ENCODE data around the gene GIMAP2. TPM values are rescaled to one million over a fixed set of nuclear protein-coding genes. Genes with fewer than 3 reads are reported as not detected.

GIMAP2 gene
- polyA plus RNA-seq, 1 donor (not counting 4 experiments of a cell fraction or from before 2014, with no cell fraction given) = 3.2 TPM

DNA sequence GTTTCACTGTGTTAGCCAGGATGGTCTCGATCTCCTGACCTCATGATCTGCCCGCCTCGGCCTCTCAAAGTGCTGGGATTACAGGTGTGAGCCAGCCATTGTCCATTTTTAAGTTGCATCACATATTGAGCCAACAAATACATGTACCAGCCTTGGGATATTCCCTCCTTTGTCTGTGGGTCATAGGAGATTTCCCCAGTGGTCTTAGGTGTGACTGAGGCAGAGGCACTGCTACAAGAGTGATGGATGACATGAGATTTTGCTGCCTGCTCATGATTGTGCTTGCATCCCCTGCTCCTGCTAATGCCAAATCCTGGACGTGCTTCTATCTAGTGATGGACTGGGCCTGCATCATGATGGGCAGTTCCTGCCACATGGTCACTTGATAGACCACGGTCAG, 42.6 kb upstream of the GIMAP2 start:
- H3K9ac ChIP-seq (ENCODE audit: control insufficient read depth, extremely low read depth, insufficient read depth, low read length) = no peak overlapping the region
- dilution Hi-C loops (cut with MboI; ENCODE audit: extremely low pct_ligation_motif_present, low sequenced_read_pairs) = no loop called here
- TF ChIP-seq EZH2 (IDR thresholded peaks at IDR 0.05; ENCODE audit: low read length) = no peak
- TF ChIP-seq, protein P1, sequence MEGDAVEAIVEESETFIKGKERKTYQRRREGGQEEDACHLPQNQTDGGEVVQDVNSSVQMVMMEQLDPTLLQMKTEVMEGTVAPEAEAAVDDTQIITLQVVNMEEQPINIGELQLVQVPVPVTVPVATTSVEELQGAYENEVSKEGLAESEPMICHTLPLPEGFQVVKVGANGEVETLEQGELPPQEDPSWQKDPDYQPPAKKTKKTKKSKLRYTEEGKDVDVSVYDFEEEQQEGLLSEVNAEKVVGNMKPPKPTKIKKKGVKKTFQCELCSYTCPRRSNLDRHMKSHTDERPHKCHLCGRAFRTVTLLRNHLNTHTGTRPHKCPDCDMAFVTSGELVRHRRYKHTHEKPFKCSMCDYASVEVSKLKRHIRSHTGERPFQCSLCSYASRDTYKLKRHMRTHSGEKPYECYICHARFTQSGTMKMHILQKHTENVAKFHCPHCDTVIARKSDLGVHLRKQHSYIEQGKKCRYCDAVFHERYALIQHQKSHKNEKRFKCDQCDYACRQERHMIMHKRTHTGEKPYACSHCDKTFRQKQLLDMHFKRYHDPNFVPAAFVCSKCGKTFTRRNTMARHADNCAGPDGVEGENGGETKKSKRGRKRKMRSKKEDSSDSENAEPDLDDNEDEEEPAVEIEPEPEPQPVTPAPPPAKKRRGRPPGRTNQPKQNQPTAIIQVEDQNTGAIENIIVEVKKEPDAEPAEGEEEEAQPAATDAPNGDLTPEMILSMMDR (optimal IDR thresholded peaks at IDR 0.05 in 1 of 3, IDR thresholded peaks at IDR 0.05 in 1 of 3, conservative IDR thresholded peaks at IDR 0.05 in 1 of 3; ENCODE audit: extremely low read depth in 1 of 3, insufficient read depth in 2 of 3, low read length in 3 of 3) = no peak
- H2AFZ ChIP-seq (ENCODE audit: control insufficient read depth, low read length) = no peak overlapping the region
- H3K36me3 ChIP-seq (ENCODE audit: control insufficient read depth in 2 of 2, extremely low read depth in 1 of 2, insufficient read depth in 2 of 2, low read length in 2 of 2) = no peaks in the 10 kb centered on the region
- H3K9me3 ChIP-seq (ENCODE audit: control insufficient read depth, low read depth, low read length) = no peaks in the 10 kb centered on the region
- no peaks in the 10 kb centered on the region for H3K9me1 ChIP-seq (ENCODE audit: control insufficient read depth, extremely low read depth, insufficient read depth, low read length)
- H3K4me3 ChIP-seq (ENCODE audit: control insufficient read depth in 2 of 3, extremely low read depth in 1 of 3, insufficient read depth in 2 of 3, low read depth in 1 of 3, low read length in 3 of 3) = no peak overlapping the region
- DNase-seq (ENCODE audit: low read depth, low spot score) (no peak), FAIRE-seq (no peak)
- H3K79me2 ChIP-seq (ENCODE audit: control insufficient read depth, insufficient read depth, low read length) = no peaks in the 10 kb centered on the region
- no peaks in the 10 kb centered on the region for H3K4me1 ChIP-seq (ENCODE audit: control insufficient read depth, extremely low read depth, insufficient read depth, low read length)
- H3K27ac ChIP-seq (ENCODE audit: control insufficient read depth, insufficient read depth, low read length) = no peak overlapping the region
- no peaks in the 10 kb centered on the region for H4K20me1 ChIP-seq (ENCODE audit: control insufficient read depth, extremely low read depth, insufficient read depth, low read length)
- no peaks in the 10 kb centered on the region for H3K27me3 ChIP-seq (ENCODE audit: control insufficient read depth, extremely low read depth, insufficient read depth, low read length)
- H3K4me2 ChIP-seq (ENCODE audit: control insufficient read depth, extremely low read depth, insufficient read depth, low read depth, low read length) = no peak overlapping the region

DNA sequence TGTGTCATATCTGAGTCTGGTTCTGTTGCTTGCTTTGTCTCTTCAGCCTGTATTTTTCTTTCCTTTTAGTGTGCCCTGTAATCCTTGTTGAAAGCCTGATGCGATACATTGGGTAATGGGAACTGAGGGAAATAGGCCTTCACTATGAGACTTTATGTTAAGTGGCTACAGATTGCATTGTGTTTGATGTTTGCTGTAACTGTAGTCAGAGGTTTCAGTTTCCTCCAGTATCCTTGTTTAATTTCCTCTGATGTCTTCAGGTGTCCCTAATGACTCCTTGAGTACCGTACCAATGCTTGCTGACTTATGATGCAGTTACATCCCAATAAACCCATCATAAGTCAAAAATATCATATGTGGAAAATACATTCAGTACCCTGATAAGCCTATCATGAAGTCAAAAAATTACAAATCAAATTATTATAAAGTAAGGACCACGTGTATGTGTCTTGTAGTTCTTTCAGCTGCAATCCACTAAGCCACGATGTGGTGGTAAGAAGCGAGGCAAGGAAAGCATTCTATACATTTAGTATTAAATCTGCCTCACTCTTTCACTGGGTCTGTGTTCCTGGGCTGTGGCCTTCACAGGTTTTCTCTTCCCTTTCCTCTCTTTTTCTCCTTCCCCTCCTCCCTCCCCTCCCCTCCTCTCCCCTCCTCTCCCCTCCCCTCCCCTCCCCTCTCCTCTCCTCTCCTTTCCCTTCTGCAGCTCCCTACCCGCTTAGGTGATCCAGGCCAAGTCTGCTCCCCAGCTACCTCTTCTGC, 40.1 kb upstream of the GIMAP2 start:
- TF ChIP-seq EZH2 (IDR thresholded peaks at IDR 0.05; ENCODE audit: low read length) = no peak
- TF ChIP-seq, protein P1 (optimal IDR thresholded peaks at IDR 0.05 in 1 of 3, IDR thresholded peaks at IDR 0.05 in 1 of 3, conservative IDR thresholded peaks at IDR 0.05 in 1 of 3; ENCODE audit: extremely low read depth in 1 of 3, insufficient read depth in 2 of 3, low read length in 3 of 3) = no peak
- no peak for FAIRE-seq
- Histone ChIP-seq H3K36me3 (ENCODE audit: control insufficient read depth in 2 of 2, extremely low read depth in 1 of 2, insufficient read depth in 2 of 2, low read length in 2 of 2) (no peaks in the 10 kb centered on the region), H2AFZ (ENCODE audit: control insufficient read depth, low read length) (no peak overlapping the region), H4K20me1 (ENCODE audit: control insufficient read depth, extremely low read depth, insufficient read depth, low read length) (no peaks in the 10 kb centered on the region), H3K9me3 (ENCODE audit: control insufficient read depth, low read depth, low read length) (no peaks in the 10 kb centered on the region), H3K79me2 (ENCODE audit: control insufficient read depth, insufficient read depth, low read length) (no peaks in the 10 kb centered on the region), H3K9me1 (ENCODE audit: control insufficient read depth, extremely low read depth, insufficient read depth, low read length) (no peaks in the 10 kb centered on the region), H3K27ac (ENCODE audit: control insufficient read depth, insufficient read depth, low read length) (no peak overlapping the region), H3K4me3 (ENCODE audit: control insufficient read depth in 2 of 3, extremely low read depth in 1 of 3, insufficient read depth in 2 of 3, low read depth in 1 of 3, low read length in 3 of 3) (no peak overlapping the region), H3K9ac (ENCODE audit: control insufficient read depth, extremely low read depth, insufficient read depth, low read length) (no peak overlapping the region), H3K4me1 (ENCODE audit: control insufficient read depth, extremely low read depth, insufficient read depth, low read length) (no peaks in the 10 kb centered on the region), H3K27me3 (ENCODE audit: control insufficient read depth, extremely low read depth, insufficient read depth, low read length) (no peaks in the 10 kb centered on the region), H3K4me2 (ENCODE audit: control insufficient read depth, extremely low read depth, insufficient read depth, low read depth, low read length) (no peak overlapping the region)
- DNase-seq (ENCODE audit: low read depth, low spot score) = no peak
- dilution Hi-C loops (cut with MboI; ENCODE audit: extremely low pct_ligation_motif_present, low sequenced_read_pairs) = no loop called here

Measured in keratinocyte (primary cell).